Stimulated activated CD4-positive, alpha-beta T cell treated with anti-CD3 and anti-CD28 coated beads, TNF-alpha, amount 100 ng/mL, for 4 hours (primary cell): ENCODE data around the gene LDB2.

Source experiments
- DNase-seq, 3 experiments: peaks; one replicate each; pipeline ENCODE4 v3.0.0-alpha.2; 2020; ENCODE audit warnings: low read depth in 3 of 3

The LDB2 gene

DNA sequence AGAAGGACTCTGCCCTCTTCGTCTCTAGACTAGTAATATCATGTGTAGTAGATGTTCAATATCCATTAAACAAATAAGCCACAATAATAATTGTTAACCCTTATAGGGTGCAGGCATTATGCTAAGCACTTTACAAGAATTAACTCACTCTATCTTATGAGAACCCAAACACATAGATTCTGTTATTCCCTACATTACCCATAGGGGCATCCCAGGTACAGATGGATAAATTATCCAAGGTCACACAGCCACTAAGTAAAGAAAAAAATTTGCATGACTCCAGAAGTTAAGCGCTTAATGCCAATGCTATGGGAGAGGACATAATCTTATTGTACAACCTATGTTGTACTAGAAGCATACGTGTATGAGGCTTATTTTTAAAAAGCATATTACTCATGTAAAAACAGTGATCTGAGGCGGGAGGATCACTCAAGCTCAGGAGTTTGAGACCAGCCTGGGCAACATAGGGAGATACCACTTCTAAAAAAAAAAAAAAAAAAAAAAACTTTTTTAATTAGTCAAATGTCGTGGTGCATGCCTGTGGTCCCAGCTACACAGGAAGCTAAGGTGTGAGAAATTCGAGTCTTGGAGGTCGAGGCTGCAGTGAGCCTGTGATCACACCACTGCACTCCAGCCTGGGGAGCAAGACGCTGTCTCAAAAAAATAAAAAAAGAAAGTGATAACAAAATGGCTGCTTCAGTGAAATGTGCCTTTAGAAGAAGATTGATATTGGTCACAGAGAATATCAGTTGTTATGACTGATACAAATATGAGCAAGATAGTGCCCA is 13.6 kb downstream of the LDB2 start:
- DNase-seq: no peak

DNA sequence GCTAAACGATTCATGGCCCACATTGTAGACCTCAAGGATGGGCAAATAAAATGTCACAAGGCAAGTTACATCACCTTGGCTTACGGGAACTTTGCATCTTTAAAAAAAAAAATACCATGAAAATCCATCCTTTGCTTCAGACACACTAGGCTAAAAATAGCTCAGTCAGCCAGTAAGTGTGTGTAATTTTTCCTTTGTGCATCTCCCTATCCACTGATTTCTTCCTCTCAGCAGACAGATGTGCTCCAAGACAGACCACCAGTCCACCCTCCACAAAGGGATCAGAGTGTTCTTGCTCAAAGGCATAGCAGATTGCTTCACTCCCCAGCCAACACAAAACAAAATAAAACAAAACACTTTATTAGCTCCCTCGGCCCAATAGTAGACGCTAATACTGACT is 14.6 kb downstream of the LDB2 start:
- DNase-seq: no peak

DNA sequence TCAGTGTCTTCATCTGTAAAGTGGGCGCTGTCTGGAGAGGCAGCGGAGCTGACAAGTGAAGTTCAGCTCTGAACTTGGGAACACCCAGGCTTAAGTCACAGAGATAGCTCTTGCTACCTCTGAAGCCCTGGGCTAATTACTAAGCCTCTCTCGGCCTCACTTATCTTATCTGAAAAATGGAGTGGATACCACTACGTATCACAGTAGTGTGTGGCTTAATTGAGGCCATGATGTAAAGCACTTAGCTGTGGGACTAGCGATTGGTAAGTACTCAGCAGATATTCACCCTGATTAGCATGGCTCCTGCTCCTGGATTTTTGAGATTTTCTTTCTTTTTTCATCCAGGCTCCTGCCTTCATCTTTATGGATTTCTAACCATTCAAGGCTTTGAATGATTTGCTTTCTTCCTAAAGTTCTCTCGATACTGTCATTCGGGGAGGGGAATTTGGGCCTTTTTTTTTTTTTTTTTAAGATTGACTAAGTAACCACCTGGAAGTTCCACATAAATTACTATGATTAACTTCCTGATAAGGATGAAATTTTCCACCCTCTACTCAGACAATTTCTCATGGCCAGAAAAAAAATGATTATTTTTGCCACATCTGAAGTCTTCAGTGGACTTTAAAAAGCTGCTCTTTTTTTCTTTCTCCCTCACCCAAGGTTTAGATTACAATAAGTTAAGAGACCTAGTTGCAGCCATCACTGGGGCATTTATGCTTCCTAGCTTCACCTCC is 17.1 kb downstream of the LDB2 start:
- DNase-seq: no peak

DNA sequence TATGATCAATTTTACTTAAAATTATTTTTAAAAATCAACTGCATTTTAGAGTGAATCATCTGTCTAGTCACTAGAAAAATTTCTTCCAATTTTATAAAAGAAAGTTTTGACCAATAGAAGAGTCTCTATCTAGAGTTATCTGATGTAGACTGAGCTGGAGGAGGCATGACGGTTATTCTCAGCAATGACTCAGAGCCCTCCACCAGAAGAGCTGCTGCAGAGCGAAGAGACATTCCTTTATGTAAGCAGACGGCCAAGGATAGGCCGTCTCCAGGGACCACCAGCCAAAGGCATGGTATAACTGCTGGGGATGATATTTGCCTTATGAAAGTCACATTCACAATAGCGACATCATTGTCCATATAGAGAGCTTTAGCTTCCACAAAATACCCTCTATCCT is 23.0 kb downstream of the LDB2 start:
- DNase-seq: no peak

DNA sequence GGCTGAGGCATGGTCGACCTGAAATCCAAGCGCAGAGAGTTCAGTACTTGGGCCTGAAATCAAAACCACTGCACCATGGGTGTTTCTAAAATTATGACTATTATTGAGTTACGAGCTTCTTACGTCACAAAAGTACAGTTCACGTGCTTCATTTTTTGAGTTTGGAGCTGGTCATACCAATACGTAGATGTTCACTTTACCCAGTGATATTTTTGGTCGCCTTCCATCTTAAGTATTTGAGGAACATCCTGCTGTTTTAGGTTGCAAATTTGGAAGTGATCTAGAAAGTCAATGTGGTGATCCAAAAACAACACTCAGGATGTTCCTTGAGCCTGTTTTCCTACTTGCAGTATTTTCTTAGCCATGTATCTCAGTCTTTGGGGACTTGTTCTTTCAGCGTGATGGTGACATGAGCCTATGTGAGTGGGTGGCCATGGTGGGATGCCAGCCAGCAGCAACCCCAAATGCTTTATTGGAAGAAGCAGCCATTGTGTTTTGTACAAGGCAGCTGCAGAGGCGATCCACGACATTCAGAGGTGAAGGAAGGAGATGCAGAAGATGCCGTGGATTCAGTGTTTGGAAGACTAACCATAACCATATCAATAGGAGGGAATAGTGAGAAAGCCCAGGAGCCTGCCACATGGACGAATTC is 28.7 kb downstream of the LDB2 start:
- no peak for DNase-seq

DNA sequence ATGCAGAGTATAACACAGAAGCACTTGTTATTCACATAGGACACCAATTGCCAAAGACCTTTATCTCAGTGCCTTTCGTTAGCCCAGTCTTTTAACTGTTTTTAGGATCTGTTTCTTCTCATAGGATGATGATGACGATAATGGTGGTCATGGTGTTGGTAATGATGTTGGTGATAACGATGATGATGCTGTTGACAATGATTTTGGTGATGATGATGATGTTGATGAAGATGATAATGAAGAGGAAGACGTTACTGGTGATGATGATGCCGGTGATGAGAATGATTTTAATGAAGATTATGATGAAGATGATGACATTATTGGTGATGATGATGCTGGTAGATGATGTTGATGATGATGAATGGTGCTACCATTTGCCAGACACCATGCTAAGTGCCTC is 29.8 kb downstream of the LDB2 start:
- no peak for DNase-seq

DNA sequence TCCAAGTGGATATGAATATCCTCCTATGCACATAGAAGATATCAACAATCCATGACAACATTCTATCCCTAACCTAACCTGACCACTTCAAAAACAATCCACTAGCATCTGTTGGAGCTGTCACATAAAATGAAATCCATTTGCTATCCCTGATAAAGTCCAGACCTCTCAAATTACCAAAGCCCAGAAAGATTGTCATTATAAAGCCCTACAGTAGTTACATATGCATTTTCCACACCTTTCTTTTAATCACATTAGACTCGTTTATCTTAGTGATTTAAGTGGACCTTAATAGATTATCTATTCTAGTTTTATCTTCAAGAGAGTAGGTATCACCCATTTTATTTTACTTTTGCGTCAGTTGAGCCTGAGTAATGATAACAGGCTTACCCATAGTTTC is 30.6 kb downstream of the LDB2 start:
- no peak for DNase-seq

DNA sequence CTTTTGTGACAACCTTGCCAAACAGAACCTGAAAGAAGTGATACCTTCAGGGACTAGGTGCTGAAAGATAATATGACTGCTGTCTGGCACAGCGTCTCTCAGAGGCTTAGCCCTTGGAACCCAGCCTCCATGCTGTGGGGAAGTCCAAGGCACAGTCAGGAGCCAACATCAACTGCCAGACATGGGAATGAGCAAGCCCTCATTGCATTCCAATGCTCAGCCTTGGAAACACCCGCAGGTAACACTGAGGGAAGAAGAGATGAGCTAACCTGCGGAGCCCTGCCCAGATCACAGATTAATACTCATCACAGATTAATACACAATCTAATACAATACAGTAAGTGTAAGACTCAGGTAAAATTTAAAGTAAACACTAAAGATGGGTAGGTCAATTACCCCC is 31.5 kb downstream of the LDB2 start:
- DNase-seq: no peak

DNA sequence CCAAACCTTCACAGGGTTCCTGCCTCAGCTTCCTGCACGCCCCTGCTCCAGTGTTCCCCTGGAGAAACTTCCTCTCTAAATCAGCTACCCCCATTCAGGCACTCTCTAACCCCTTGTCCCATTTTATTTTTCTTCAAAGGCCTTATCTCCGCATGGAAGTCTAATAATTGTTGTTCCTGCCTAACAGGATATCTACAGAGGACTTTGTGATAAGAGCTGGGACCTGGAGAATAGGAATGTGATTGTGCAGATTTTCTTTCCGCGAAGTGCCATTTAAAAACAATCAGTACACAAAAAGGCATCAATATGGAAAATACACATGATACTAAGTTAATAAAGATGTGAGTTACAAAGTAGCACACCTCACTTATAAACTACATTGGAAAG is 32.6 kb downstream of the LDB2 start:
- no peak for DNase-seq

DNA sequence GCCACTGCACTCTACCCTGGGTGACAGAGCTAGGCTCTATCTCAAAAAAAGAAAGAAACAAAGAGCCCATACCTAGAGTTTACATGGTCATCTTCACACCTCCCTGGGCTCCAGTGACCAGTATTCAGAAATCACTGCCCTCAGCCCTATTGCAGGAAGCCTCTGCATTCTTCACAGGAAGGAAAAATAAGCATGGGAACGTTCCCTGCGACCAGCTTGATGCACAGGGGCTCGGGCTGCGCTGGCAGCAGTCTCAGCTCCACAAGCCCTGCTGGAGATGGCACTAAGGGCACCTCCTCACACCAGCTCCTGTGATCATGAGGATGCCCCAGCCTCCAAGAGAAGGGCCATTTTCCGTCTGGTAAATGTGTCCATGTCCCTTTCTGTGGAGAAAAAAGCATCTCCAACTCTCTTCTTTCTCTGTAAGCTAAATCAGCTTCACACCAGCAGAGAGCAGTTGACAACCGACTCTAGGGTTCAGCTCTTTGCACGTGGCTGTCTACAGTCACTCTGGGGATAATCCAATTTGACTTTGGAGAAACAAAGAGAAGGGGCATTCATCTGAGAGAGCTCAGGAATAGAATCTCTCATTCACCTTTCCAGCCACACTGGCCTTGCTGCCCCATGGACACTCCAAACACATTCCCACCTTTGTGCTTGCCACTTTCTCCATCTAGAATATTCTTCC is 33.1 kb downstream of the LDB2 start:
- DNase-seq: no peak

DNA sequence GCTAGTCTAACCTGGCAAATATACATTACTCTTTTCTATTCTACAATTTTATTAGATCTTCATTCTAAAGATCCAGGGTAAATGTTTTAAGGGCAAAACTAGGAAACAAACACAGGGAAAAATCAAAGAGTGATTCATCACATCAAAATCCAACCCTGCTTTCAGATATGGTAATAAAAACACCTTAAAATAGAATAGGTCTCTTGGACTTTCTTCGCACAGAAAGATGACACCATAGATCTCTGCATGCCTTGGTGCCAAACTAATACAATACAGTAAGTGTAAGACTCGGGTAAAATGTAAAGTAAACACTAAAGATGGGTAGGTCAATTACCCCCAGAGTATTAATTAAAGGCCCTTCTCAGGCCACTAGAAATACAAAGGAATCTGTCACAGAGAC is 34.2 kb downstream of the LDB2 start:
- no peak for DNase-seq

DNA sequence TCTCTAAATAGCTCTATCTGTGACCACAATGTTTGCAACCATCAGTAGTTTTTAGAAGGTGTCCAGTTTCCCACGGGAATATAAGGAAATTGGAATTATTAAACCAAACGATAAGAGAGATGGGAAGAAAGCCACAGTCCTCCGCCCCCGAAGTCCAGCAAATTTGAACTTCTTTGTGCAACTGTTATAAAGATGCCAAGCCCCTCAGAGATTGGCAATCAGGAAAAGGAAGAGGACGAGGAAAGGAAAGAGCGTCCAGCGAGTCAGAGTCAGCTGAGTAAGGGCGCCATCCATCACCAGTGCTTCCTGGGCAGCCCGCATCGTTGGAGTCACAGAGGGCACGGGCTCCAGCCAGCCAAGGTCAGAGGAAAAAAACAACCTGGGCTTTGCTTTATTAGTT is 35.7 kb downstream of the LDB2 start:
- DNase-seq: no peak

DNA sequence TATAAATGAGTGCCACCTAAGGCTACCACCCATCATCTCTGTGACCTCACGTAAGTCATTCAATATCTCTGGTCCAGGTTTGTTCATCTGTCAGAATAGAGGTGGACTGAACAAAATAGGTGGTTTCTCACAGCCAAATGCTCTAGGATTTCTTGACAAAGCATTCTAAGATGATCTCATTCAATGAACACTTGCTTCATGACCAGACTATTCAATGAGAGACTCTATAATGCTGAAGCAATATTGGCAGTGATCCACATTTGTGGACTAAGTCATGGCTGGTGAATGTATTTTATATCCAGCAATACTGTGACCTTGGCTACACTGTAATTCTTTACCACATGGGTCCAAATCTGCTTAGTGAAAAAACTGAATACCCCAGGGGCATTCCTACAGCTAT is 37.9 kb downstream of the LDB2 start:
- no peak for DNase-seq

DNA sequence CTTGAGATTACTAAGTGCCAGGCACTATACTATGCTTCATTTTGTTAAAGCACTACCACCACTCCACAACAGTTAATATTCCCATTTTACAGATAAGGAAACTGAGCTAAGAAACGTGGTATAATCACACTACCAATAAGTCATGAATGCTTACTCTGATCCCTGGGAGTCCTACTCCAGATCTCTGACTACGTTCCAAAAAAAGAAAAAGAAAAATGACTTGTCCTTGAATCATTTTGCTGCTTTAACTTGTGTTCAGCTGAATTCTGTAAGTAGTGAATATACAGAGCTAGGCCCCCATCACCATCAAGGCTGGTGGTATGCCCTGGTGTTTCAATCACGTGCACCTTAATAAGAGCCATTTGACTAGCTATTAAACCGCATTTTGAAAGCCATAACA is 39.4 kb downstream of the LDB2 start:
- DNase-seq: no peak

DNA sequence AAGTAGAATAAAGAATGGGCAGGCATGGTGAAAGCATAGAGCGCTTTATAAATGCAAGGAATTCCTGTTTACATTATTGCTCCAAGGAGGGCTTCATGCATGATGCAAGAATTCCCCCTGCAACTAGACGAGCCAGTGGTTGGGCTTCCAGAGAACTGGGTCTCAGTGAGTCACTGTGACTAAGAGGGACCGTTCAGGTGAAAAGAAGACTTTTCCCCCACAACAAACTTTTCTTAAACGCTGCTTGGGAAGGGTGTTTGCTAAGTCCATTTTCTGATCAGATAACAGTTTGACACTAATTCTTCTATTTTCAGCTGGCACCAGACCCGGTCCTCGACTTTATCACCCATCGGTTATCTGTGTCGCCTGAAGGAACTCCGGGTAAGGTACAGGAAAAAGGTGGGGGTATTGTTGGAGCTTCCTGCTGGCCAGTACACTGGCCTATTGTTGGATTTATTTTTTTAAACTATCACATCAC is 40.1 kb downstream of the LDB2 start:
- no peak for DNase-seq

DNA sequence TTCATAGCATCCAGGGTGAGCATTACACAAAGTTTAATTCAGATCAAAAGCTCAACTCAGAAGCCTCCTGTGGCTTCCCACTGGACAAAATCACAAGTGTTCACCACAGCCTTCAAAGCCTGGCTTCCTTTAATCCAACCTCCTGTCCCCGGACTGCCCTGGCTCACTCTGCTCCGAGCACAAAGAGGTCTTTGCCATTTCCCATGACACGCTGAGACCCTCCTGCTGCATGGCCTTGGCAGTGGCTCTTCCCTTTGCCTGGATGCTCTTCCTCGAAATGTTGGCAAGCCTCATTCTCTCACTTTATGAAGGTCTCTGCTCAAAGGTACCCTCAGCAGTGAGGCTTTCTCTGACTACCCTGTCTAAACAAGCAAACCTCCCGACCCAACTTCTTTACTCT is 41.0 kb downstream of the LDB2 start:
- no peak for DNase-seq

DNA sequence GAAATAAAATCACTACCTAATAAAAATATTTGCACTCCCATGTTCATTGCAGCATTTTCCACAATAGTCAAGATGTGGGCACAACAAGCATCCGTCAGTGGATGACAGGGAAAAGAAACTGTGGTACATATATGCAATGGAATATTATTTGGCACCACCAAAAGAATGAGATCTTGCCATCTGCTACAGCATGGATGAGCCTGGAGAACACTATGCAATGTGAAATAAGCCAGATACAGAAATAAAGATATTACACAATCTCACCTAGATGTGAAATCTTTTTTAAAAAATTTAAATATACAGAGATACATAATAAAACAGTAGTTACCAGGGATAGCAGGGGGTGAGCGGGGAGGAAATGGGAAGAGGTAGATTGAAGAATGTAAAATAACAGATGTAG is 44.8 kb downstream of the LDB2 start:
- DNase-seq: no peak

DNA sequence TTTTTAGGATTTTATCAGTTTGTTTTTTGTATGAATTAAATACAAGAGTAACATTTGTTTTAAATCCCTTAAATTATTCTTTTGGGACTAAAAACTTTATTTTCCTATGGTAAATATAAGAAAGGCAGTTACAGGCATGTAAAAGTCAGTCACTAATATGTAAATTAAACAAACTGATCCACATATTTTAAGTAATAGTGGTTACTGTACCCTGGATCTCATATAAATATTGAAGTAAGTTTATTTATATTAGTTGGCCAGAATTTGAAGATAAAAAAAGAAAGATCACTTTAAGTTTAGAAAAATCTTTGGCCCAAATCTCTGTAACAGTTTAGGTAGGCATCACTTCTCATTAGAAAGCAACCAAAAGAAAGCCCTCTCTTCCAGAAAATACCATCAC is 45.8 kb downstream of the LDB2 start:
- DNase-seq: no peak

DNA sequence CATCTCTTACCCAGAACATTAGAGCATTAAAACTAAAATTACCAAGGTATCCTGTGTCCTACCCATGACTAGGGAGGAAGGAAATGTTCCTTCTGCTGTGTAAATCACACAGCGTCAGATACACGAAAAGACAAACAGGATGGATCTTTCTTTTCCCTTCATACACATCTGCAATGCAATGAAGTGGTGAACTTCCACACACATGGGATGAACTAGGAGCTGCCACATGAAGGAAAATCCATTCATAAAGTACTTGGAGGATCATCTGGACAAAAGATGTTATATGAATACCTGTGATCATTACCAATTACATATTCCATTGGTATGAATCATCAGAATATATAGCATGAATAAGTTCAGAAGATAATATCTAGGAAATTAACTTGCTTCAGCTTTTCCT is 46.2 kb downstream of the LDB2 start:
- no peak for DNase-seq

DNA sequence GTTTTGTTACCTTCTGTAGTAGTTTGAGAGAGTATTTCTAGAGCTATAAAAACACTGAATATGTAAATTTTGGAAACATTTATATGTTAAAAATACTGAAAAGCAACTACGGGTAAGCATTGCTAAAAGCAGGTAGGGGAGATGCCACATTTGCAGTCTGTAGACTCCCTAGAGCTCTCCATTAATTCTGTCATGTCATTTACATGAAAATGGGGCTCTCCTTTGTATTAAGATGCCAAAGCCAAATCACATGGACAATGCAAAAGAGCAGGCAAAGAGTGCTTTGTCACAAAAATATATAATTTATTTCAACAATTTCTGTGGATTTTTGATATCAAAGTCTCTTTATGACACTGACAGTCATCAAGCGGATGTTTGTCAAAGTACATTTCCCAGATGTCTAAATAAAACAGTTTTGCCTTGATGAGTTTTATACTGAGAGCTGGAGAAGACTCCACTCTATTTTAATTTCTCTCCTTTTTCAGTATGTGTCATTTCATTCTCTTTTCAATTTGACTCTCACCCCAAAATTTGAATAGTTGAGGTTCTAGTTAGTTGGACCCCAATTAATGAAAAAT is 51.8 kb downstream of the LDB2 start:
- DNase-seq: no peak

DNA sequence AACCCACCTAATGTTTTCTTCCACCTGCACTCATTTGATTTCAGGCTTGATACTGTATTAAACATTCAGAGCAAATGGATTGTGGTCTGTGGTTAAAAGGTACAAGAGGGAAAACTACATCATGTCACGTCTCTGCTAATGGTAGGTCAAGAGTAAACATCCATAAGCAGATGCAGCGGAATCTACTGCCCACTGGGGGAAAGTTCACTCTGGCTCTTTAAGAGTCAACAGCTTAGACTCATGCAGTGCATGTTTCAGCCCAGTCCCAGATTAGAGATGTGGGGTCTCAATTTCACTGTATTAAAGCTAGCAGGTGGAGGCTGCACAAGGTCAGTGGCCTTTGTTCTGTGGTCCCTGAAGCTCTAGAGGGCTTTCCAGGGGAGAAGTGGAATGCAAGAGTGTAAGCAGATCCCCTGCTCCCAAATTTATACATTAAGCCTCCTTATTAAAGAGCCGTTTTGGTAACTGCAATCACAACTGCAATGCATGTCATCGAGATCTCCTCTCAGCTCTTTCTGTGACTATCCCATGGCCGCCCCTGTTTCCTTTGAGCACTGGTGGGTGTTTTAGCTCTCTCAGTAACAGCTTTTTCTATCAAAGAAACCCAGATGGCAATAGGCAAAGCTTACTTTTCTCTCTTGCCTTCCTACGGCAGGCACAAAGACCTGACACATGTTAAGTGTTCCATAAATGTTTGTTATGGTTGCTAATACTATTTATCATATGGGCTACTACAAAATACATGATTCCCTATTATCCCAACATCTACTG is 53.4 kb downstream of the LDB2 start:
- no peak for DNase-seq
